Measurements from ENCODE around the gene ZCRB1. TPM values are rescaled to one million over a fixed set of nuclear protein-coding genes. Genes with fewer than 3 reads are reported as not detected.

Gene ZCRB1
- total and polyA plus RNA-seq, 2 experiments from 2014 or later, result 18.1 to 256 TPM

DNA sequence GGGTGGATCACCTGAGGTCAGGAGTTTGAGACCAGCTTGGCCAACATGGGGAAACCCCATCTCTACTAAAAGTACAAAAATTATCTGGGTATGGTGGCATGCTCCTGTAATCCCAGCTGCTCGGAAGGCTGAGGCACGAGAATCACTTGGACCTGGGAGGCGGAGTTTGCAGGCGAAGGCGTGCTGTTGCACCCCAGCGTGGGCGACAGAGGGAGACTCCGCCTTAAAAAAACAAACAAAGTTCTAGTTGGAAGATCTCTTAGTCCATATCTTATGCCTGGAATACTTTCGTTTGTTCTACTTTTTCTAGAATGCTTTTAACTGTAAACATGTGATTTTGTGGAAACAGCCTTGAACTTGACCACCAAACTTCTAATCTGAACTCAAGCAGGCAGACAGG is 38.8 kb upstream of the ZCRB1 start:
- Histone ChIP-seq H4K20me1 (replicated peaks; ENCODE audit: insufficient read depth) (no peaks in the 10 kb centered on the region; the same call in none of the 2 replicates), H3K27ac (ENCODE audit: low read depth) (no peak overlapping the region), H3K36me3 (ENCODE audit: insufficient read depth) (no peaks in the 10 kb centered on the region), H3K79me2 (replicated peaks; ENCODE audit: insufficient read depth) (peaks cover 37% of the 10 kb centered on the region), H3K4me2 (peak overlapping the region; percentile 50; the same call in 1 of the 2 replicates), H2AFZ (no peak overlapping the region), H3K4me3 (no peak overlapping the region), H3F3A (replicated peaks; ENCODE audit: low read depth) (no peaks in the 10 kb centered on the region), H3K27me3 (ENCODE audit: insufficient read depth) (no peaks in the 10 kb centered on the region), H3K4me1 (ENCODE audit: insufficient read depth) (peaks cover 30% of the 10 kb centered on the region), H3K9me2 (ENCODE audit: insufficient read depth) (no peaks in the 10 kb centered on the region)
- TF ChIP-seq, protein P1, sequence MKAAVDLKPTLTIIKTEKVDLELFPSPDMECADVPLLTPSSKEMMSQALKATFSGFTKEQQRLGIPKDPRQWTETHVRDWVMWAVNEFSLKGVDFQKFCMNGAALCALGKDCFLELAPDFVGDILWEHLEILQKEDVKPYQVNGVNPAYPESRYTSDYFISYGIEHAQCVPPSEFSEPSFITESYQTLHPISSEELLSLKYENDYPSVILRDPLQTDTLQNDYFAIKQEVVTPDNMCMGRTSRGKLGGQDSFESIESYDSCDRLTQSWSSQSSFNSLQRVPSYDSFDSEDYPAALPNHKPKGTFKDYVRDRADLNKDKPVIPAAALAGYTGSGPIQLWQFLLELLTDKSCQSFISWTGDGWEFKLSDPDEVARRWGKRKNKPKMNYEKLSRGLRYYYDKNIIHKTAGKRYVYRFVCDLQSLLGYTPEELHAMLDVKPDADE (IDR thresholded peaks at IDR 0.05), result no peak
- TF ChIP-seq, protein P2, sequence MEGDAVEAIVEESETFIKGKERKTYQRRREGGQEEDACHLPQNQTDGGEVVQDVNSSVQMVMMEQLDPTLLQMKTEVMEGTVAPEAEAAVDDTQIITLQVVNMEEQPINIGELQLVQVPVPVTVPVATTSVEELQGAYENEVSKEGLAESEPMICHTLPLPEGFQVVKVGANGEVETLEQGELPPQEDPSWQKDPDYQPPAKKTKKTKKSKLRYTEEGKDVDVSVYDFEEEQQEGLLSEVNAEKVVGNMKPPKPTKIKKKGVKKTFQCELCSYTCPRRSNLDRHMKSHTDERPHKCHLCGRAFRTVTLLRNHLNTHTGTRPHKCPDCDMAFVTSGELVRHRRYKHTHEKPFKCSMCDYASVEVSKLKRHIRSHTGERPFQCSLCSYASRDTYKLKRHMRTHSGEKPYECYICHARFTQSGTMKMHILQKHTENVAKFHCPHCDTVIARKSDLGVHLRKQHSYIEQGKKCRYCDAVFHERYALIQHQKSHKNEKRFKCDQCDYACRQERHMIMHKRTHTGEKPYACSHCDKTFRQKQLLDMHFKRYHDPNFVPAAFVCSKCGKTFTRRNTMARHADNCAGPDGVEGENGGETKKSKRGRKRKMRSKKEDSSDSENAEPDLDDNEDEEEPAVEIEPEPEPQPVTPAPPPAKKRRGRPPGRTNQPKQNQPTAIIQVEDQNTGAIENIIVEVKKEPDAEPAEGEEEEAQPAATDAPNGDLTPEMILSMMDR (conservative IDR thresholded peaks at IDR 0.05; ENCODE audit: low read depth in 2 of 2), result peak; percentile 10 to 28; a peak in 3 of 4 replicates
- ATAC-seq (peak; percentile 88), DNase-seq (ENCODE audit: low spot score) (peak; percentile 65)
- peaks cover 28% of the 10 kb centered on the region for H3K4me1 Mint-ChIP-seq
- H3K36me3 Mint-ChIP-seq (ENCODE audit: low read depth), result no peaks in the 10 kb centered on the region; the same call in 2 of the 3 replicates
- H3K27ac Mint-ChIP-seq, result no peak overlapping the region
- peaks cover 2% of the 10 kb centered on the region for H3K27me3 Mint-ChIP-seq (ENCODE audit: insufficient read depth, low read depth, poor library complexity)
- H3K9me3 Mint-ChIP-seq, result no peaks in the 10 kb centered on the region
- H3K4me3 Mint-ChIP-seq, result no peak overlapping the region

DNA sequence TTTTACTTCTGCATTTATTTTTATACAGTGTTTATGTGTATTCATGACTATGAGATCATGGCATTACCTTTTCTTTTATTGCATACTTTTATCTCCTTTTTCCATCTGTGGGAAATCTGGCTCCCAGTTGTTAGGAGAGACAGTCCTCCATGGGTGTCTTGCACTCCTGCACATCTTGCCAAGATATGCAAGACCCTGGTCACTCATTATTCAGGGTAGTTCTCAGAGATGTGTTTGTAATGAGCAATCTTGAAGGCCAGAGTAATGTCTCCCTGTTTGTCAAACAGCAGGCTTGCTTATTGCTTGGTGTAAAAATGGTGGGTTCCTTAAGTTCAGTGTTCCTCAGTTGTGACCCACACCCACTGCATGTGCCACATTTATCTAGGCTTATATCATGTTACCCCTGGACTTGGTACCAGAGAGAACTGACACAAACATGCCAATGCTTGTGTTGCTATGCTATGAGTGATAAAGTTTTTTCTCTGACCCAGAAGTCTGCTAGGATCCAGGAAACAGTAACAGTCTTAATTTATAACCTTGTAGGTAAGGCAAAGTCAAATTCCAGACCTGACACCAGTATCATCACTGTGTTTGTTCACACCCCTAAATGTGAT is 36.9 kb upstream of the ZCRB1 start:
- Histone ChIP-seq H3K9me2 (ENCODE audit: insufficient read depth) (no peaks in the 10 kb centered on the region), H3K4me3 (no peak overlapping the region), H3K36me3 (ENCODE audit: insufficient read depth) (no peaks in the 10 kb centered on the region), H3K27me3 (ENCODE audit: insufficient read depth) (no peaks in the 10 kb centered on the region), H3K4me1 (ENCODE audit: insufficient read depth) (peaks cover 16% of the 10 kb centered on the region), H4K20me1 (replicated peaks; ENCODE audit: insufficient read depth) (peaks cover 5% of the 10 kb centered on the region), H3K79me2 (replicated peaks; ENCODE audit: insufficient read depth) (peaks cover 45% of the 10 kb centered on the region), H3F3A (replicated peaks; ENCODE audit: low read depth) (no peaks in the 10 kb centered on the region), H3K4me2 (no peak overlapping the region), H2AFZ (no peak overlapping the region), H3K27ac (ENCODE audit: low read depth) (no peak overlapping the region)
- Mint-ChIP-seq H3K4me3 (no peak overlapping the region), H3K9me3 (no peaks in the 10 kb centered on the region), H3K27me3 (ENCODE audit: insufficient read depth, low read depth, poor library complexity) (peaks cover 2% of the 10 kb centered on the region), H3K36me3 (ENCODE audit: low read depth) (peaks cover 1% of the 10 kb centered on the region; the same call in 1 of the 3 replicates), H3K27ac (no peak overlapping the region), H3K4me1 (peaks cover 14% of the 10 kb centered on the region)
- DNase-seq (ENCODE audit: low spot score) (no peak), ATAC-seq (no peak)
- TF ChIP-seq EZH2phosphoT487 (IDR thresholded peaks at IDR 0.05; ENCODE audit: unreplicated experiment) (no peak), EZH2 (IDR thresholded peaks at IDR 0.05; ENCODE audit: low read depth, unreplicated experiment) (no peak), CREB1 (CRISPR knock-in tag; IDR thresholded peaks at IDR 0.05; ENCODE audit: low read depth) (no peak), STAT1 (IDR thresholded peaks at IDR 0.05; ENCODE audit: unreplicated experiment) (no peak)
- TF ChIP-seq, protein P3, sequence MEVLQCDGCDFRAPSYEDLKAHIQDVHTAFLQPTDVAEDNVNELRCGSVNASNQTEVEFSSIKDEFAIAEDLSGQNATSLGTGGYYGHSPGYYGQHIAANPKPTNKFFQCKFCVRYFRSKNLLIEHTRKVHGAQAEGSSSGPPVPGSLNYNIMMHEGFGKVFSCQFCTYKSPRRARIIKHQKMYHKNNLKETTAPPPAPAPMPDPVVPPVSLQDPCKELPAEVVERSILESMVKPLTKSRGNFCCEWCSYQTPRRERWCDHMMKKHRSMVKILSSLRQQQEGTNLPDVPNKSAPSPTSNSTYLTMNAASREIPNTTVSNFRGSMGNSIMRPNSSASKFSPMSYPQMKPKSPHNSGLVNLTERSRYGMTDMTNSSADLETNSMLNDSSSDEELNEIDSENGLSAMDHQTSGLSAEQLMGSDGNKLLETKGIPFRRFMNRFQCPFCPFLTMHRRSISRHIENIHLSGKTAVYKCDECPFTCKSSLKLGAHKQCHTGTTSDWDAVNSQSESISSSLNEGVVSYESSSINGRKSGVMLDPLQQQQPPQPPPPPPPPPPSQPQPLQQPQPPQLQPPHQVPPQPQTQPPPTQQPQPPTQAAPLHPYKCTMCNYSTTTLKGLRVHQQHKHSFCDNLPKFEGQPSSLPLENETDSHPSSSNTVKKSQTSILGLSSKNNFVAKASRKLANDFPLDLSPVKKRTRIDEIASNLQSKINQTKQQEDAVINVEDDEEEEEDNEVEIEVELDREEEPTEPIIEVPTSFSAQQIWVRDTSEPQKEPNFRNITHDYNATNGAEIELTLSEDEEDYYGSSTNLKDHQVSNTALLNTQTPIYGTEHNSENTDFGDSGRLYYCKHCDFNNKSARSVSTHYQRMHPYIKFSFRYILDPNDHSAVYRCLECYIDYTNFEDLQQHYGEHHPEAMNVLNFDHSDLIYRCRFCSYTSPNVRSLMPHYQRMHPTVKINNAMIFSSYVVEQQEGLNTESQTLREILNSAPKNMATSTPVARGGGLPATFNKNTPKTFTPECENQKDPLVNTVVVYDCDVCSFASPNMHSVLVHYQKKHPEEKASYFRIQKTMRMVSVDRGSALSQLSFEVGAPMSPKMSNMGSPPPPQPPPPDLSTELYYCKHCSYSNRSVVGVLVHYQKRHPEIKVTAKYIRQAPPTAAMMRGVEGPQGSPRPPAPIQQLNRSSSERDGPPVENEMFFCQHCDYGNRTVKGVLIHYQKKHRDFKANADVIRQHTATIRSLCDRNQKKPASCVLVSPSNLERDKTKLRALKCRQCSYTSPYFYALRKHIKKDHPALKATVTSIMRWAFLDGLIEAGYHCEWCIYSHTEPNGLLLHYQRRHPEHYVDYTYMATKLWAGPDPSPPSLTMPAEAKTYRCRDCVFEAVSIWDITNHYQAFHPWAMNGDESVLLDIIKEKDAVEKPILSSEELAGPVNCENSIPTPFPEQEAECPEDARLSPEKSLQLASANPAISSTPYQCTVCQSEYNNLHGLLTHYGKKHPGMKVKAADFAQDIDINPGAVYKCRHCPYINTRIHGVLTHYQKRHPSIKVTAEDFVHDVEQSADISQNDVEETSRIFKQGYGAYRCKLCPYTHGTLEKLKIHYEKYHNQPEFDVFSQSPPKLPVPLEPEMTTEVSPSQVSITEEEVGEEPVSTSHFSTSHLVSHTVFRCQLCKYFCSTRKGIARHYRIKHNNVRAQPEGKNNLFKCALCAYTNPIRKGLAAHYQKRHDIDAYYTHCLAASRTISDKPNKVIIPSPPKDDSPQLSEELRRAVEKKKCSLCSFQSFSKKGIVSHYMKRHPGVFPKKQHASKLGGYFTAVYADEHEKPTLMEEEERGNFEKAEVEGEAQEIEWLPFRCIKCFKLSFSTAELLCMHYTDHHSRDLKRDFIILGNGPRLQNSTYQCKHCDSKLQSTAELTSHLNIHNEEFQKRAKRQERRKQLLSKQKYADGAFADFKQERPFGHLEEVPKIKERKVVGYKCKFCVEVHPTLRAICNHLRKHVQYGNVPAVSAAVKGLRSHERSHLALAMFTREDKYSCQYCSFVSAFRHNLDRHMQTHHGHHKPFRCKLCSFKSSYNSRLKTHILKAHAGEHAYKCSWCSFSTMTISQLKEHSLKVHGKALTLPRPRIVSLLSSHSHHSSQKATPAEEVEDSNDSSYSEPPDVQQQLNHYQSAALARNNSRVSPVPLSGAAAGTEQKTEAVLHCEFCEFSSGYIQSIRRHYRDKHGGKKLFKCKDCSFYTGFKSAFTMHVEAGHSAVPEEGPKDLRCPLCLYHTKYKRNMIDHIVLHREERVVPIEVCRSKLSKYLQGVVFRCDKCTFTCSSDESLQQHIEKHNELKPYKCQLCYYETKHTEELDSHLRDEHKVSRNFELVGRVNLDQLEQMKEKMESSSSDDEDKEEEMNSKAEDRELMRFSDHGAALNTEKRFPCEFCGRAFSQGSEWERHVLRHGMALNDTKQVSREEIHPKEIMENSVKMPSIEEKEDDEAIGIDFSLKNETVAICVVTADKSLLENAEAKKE (CRISPR knock-in tag; IDR thresholded peaks at IDR 0.05), result no peak
- TF ChIP-seq, protein P4, sequence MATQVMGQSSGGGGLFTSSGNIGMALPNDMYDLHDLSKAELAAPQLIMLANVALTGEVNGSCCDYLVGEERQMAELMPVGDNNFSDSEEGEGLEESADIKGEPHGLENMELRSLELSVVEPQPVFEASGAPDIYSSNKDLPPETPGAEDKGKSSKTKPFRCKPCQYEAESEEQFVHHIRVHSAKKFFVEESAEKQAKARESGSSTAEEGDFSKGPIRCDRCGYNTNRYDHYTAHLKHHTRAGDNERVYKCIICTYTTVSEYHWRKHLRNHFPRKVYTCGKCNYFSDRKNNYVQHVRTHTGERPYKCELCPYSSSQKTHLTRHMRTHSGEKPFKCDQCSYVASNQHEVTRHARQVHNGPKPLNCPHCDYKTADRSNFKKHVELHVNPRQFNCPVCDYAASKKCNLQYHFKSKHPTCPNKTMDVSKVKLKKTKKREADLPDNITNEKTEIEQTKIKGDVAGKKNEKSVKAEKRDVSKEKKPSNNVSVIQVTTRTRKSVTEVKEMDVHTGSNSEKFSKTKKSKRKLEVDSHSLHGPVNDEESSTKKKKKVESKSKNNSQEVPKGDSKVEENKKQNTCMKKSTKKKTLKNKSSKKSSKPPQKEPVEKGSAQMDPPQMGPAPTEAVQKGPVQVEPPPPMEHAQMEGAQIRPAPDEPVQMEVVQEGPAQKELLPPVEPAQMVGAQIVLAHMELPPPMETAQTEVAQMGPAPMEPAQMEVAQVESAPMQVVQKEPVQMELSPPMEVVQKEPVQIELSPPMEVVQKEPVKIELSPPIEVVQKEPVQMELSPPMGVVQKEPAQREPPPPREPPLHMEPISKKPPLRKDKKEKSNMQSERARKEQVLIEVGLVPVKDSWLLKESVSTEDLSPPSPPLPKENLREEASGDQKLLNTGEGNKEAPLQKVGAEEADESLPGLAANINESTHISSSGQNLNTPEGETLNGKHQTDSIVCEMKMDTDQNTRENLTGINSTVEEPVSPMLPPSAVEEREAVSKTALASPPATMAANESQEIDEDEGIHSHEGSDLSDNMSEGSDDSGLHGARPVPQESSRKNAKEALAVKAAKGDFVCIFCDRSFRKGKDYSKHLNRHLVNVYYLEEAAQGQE (IDR thresholded peaks at IDR 0.05; ENCODE audit: unreplicated experiment), result no peak
